ENCODE results near the gene ACTN1.
A peak's percentile ranks its signal among the peaks of the same experiment; 100 is the strongest.

Gene ACTN1

DNA sequence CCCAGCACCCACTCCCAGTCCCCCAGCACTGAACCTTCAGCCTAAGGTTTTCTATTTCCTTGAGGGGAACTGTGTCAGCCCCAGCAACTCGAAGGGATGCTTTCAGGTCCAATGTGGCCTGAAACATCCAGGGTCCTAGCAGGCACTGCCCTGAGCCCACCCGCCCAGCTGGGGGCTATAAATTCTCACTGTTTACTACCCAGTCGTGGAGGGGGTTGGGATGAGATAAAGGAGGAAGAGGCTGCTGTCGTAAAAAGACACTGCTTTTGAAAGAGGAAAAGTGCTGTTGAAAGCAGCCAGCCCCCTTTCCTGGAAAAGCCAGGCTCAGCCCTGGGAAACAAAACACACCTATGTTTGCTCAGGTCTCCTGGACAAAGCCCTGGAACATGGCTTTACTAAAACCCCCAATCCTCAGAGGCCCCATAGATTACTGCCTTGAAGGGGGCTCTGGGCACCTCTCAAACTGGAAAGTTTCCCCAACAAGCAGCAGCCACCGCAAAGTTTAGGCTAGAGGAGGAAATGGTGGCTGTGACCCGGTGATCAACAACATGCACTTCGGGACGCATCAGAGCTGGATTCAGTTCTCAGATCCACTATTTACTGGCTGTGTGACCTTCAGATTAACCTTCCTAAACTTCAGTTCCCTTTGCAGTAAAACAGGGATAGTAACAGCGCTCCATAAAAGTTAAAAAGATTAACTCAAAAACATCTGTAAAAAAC lies 51.0 kb downstream of the ACTN1 start:
- DNase-seq (ENCODE audit: extremely low read depth, low read depth) = no peak
- TF ChIP-seq, protein P1, sequence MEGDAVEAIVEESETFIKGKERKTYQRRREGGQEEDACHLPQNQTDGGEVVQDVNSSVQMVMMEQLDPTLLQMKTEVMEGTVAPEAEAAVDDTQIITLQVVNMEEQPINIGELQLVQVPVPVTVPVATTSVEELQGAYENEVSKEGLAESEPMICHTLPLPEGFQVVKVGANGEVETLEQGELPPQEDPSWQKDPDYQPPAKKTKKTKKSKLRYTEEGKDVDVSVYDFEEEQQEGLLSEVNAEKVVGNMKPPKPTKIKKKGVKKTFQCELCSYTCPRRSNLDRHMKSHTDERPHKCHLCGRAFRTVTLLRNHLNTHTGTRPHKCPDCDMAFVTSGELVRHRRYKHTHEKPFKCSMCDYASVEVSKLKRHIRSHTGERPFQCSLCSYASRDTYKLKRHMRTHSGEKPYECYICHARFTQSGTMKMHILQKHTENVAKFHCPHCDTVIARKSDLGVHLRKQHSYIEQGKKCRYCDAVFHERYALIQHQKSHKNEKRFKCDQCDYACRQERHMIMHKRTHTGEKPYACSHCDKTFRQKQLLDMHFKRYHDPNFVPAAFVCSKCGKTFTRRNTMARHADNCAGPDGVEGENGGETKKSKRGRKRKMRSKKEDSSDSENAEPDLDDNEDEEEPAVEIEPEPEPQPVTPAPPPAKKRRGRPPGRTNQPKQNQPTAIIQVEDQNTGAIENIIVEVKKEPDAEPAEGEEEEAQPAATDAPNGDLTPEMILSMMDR (IDR thresholded peaks at IDR 0.05; ENCODE audit: low read depth, low read length) = no peak

DNA sequence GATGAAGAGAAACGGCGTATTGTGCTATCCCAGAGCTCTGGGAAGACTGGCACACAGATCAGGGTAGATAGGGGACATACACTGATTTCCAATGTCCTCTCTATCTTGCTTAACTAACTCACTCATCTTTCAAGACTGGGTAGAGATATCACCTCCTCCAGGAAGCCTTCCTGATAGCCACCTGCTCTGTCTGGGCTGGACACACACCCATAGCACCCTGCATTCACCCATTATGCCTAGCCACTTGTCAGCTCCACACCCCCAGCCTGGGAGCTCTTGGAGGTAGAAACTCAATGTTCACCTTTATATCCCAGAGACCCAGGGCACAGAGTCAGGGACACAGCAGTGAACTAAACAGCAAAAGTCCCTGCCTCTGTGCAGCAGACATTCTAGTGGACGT lies 52.0 kb downstream of the ACTN1 start:
- TF ChIP-seq, protein P1 (IDR thresholded peaks at IDR 0.05; ENCODE audit: low read depth, low read length) = no peak
- no peak for DNase-seq (ENCODE audit: extremely low read depth, low read depth)

DNA sequence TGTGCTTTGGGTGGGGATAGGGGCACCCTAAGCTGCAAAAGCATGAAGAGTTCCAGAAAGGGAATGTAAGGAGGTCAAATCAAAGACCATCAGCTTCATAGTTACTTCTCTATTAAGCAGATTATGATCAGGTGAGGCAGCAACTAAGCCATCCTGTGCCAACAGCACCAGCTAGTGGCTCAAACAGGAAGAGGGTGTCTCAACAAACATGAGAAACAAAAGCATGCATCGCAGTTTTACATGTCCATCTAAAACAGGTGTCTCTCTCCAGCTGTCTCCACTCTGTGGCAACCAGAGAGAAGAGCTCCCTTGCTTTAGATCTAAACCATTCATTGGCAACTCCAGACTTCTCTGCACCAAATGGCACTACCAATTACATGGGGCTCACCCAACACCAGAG lies 52.9 kb downstream of the ACTN1 start:
- DNase-seq (ENCODE audit: extremely low read depth, low read depth) = no peak
- TF ChIP-seq, protein P1 (IDR thresholded peaks at IDR 0.05; ENCODE audit: low read depth, low read length) = peak; percentile 30

DNA sequence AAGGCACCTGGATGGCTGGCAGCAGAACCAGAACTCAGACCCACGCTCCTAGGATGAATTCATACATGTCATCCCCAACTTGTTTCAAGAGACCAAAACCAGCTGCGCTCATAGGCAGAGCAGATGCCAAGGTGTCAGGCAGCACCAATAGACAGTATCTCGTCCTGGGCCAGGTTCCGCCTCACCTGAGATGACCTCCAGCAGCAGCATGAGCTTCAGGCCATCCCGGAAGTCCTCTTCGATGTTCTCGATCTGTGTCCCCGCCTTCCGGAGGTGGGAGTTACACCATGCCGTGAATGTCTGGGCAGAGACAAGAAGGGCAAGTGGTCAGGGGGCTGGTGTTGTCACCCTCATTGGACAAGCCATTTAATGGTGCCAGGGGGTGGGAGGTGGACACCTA lies 53.7 kb downstream of the ACTN1 start:
- TF ChIP-seq, protein P1 (IDR thresholded peaks at IDR 0.05; ENCODE audit: low read depth, low read length) = no peak
- no peak for DNase-seq (ENCODE audit: extremely low read depth, low read depth)

DNA sequence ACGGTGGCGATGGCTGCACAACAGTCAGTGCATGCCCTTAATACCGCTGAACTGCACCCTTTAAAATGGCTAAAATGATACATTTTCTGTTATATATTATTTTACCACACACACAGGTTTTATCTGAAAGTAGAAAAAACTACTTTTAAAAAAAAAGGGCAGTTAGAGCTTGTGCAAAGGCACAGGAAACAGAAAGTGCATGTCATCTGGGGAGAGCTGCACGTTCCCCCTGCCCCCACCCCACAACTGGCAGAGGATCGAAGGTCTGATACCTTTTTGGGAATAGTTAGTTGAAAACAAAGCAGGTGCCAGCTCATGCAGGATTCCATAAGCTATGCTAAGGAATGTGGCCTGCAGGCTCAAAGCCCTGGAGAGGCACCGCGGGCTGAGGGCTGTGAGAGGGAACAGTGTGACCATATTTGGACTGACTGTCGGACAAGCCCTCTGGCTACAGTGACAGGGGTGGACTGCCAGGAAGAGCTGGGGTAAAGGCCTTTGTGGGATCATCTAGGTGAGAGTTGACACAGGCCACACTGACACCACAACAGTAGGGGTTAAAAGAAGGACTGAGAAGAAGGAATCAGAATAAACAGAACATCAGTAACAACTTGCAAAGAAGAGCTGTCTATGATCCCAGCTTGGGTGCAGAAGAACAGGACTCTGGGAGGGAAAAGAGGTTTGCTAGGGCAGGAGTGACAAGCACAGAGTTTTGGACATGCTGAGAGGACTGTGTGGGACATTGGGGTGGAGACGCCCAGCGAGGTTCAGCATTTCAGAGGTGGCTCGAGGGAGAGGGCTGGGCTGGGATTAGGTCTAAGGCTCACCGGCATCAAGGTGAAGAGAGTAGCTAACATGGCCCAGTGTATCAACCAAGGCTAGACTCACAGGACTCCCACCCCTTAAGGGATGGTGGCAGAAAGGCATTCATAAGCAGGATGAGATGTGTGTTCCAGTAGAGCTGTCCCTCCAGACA lies 54.6 kb downstream of the ACTN1 start:
- TF ChIP-seq, protein P1 (IDR thresholded peaks at IDR 0.05; ENCODE audit: low read depth, low read length) = no peak
- no peak for DNase-seq (ENCODE audit: extremely low read depth, low read depth)

DNA sequence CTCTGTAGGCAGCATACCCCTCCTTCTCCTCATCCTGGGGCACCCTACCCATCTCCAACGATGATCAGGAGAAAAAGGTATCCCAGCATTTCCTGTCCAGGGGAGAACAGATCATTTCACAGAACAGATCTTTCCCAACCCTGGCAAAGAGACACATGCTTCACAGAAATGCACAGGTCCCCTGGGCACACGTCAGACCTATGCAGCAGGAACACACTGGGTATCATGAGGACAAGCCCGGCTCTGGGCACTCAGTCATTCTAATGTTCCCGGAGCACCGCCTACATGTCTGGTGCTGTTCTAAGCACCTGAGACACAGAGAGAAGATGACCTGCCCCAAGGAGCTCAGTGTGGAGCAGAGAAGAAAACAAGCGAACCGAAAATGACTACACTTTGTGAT lies 56.2 kb downstream of the ACTN1 start:
- TF ChIP-seq, protein P1 (IDR thresholded peaks at IDR 0.05; ENCODE audit: low read depth, low read length) = no peak

DNA sequence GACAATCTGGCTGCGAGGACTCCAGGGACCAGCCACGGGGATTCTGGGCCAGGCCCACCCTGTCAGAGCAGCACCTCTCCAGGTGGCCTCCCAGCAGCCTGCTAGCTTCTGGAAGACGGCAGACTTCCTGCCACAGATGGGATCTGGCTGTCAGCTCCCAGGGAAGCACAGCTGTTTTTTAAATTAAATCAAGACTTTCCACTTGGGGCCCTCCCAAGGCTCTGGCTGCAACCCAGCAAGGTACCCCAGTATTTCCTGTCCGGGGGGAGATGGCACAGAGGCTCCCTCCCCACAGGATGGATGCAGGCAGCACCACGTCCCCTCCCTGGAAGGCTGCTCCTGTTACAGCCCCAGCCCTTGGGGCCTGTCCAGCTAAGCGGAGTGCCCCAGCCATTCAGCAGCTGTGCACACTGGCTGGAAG lies 56.9 kb downstream of the ACTN1 start:
- TF ChIP-seq, protein P1 (IDR thresholded peaks at IDR 0.05; ENCODE audit: low read depth, low read length) = no peak

More for the DNA sequence above, 56.2 kb downstream of the ACTN1 start:
- no peak for DNase-seq (ENCODE audit: extremely low read depth, low read depth)

More for the DNA sequence above, 56.9 kb downstream of the ACTN1 start:
- no peak for DNase-seq (ENCODE audit: extremely low read depth, low read depth)

Data from AG09319 (cell line).